Osteocyte (in vitro differentiated cells): ENCODE data around the gene ZNF77. TPM values are rescaled to one million over a fixed set of nuclear protein-coding genes. Genes with fewer than 3 reads are reported as not detected.
"Not testable (repeated sequence)": the region's sequence is repeated elsewhere in the genome, so short reads cannot be mapped to it uniquely, and the experiment has no call there.

Source experiments
- DNase-seq: peaks from one replicate; pipeline ENCODE4 v3.0.0; 2021; ENCODE audit warnings: mixed read lengths; ENCODE audit not compliant: unreplicated experiment; ENCODE audit errors: extremely low spot score
- H3K27ac Mint-ChIP-seq: one replicate; pipeline ENCODE4 v1.8.0; 2021; ENCODE audit warnings: mild to moderate bottlenecking, mixed read lengths; ENCODE audit not compliant: unreplicated experiment
- H3K27me3 Mint-ChIP-seq: one replicate; pipeline ENCODE4 v1.8.0; 2021; ENCODE audit warnings: mixed read lengths; ENCODE audit not compliant: unreplicated experiment
- H3K36me3 Mint-ChIP-seq: one replicate; pipeline ENCODE4 v1.8.0; 2021; ENCODE audit warnings: mixed read lengths; ENCODE audit not compliant: unreplicated experiment
- H3K4me1 Mint-ChIP-seq: one replicate; pipeline ENCODE4 v1.8.0; 2021; ENCODE audit warnings: mixed read lengths; ENCODE audit not compliant: unreplicated experiment
- H3K4me3 Mint-ChIP-seq: one replicate; pipeline ENCODE4 v1.8.0; 2021; ENCODE audit warnings: mild to moderate bottlenecking, moderate library complexity, mixed read lengths; ENCODE audit not compliant: unreplicated experiment
- H3K9me3 Mint-ChIP-seq: one replicate; pipeline ENCODE4 v1.8.0; 2021; ENCODE audit warnings: mixed read lengths; ENCODE audit not compliant: unreplicated experiment
- total RNA-seq: library from RNA; stranded (reverse); gene quantifications from 2 replicates; pipeline ENCODE4 v1.2.1, GENCODE V29; 2021
- TF ChIP-seq, protein P1 (sequence below): fragments of 200-600 bp; sonication (generic); IDR thresholded peaks from 2 replicates; pipeline ENCODE4 v1.5.0; 2021; ENCODE audit warnings: antibody characterized with exemption, mild to moderate bottlenecking, moderate library complexity

The ZNF77 gene
- total RNA-seq, 1 donor from 2014 or later = 4.0 TPM

DNA sequence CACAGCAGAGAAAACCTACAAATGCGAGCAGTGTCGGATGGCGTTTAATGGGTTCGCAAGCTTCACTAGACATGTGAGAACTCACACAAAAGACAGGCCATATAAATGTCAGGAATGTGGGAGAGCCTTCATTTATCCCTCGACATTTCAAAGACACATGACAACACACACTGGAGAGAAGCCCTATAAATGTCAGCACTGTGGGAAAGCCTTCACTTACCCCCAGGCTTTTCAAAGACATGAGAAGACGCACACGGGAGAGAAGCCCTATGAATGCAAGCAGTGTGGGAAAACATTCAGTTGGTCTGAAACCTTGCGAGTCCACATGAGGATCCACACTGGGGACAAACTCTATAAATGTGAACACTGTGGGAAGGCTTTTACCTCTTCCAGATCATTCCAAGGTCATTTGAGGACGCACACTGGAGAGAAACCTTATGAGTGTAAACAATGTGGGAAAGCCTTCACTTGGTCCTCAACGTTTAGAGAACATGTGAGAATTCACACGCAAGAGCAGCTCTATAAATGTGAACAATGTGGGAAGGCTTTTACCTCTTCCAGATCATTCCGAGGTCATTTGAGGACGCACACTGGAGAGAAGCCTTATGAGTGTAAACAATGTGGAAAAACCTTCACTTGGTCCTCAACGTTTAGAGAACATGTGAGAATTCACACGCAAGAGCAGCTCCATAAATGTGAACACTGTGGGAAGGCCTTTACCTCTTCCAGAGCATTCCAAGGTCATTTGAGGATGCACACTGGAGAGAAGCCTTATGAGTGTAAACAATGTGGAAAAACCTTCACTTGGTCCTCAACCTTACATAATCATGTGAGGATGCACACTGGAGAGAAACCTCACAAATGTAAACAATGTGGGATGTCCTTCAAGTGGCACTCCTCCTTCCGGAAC lies 27.2 kb downstream of the ZNF77 start:
- no peak overlapping the region for H3K27ac Mint-ChIP-seq
- DNase-seq = no peak
- peaks cover 46% of the 10 kb centered on the region for H3K36me3 Mint-ChIP-seq
- no peaks in the 10 kb centered on the region for H3K4me1 Mint-ChIP-seq
- TF ChIP-seq, protein P1, sequence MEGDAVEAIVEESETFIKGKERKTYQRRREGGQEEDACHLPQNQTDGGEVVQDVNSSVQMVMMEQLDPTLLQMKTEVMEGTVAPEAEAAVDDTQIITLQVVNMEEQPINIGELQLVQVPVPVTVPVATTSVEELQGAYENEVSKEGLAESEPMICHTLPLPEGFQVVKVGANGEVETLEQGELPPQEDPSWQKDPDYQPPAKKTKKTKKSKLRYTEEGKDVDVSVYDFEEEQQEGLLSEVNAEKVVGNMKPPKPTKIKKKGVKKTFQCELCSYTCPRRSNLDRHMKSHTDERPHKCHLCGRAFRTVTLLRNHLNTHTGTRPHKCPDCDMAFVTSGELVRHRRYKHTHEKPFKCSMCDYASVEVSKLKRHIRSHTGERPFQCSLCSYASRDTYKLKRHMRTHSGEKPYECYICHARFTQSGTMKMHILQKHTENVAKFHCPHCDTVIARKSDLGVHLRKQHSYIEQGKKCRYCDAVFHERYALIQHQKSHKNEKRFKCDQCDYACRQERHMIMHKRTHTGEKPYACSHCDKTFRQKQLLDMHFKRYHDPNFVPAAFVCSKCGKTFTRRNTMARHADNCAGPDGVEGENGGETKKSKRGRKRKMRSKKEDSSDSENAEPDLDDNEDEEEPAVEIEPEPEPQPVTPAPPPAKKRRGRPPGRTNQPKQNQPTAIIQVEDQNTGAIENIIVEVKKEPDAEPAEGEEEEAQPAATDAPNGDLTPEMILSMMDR = no peak
- no peak overlapping the region for H3K4me3 Mint-ChIP-seq
- H3K9me3 Mint-ChIP-seq = peaks cover 18% of the 10 kb centered on the region
- no peaks in the 10 kb centered on the region for H3K27me3 Mint-ChIP-seq

DNA sequence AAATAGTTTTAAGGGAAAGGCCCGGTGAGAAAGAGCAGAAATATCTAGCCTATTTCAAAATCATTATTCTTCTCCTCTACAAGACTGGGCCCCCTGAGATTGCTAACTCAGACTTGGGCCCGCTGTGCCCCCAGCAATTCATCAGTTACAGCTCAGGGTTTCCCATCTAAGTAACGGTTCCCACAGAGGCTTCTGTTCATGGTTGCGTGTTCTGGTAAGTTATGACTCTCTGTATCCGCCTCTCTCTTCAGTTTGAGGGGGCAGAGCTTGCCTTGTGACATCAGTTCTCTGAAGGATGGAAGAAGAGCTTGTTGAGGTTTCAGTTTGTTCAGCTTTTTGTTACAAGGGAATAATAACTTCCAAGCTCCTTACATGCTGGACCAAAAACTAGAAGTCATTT lies 32.5 kb downstream of the ZNF77 start:
- peaks cover 33% of the 10 kb centered on the region for H3K36me3 Mint-ChIP-seq
- H3K4me1 Mint-ChIP-seq = peaks cover 7% of the 10 kb centered on the region
- no peak overlapping the region for H3K4me3 Mint-ChIP-seq
- no peak overlapping the region for H3K27ac Mint-ChIP-seq
- TF ChIP-seq, protein P1 = no peak
- peaks cover 18% of the 10 kb centered on the region for H3K9me3 Mint-ChIP-seq
- H3K27me3 Mint-ChIP-seq = no peaks in the 10 kb centered on the region
- DNase-seq = no peak

DNA sequence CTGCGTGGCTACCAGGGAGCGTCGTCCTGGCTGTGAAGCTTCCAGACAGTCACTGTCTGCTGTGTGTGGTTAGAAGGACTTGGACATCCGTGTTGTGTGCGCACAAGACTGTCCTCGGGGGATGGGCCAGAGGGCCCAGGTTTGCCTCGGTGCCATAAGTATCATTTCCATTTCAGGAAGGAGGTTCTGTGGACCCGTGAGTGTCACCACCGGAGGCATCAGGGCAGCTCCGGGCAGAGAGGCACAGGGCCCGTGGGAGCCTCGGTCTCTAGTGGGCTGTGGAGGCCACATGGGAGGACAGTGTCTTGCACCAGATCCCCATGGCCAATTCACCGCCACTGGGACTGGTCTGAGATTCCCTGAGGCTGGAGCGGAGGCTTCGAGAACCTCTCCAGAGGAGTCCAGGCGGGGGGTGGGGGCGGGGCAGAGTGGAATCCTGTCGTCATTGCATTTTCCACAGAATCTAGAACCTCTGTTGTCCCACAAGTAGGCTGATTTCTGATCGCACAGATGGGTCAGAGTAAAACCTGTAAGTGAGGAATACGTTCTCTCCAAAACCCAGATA lies 38.1 kb downstream of the ZNF77 start:
- peaks cover 1% of the 10 kb centered on the region for H3K9me3 Mint-ChIP-seq
- TF ChIP-seq, protein P1 = no peak
- H3K4me1 Mint-ChIP-seq = peaks cover 16% of the 10 kb centered on the region
- no peak overlapping the region for H3K27ac Mint-ChIP-seq
- H3K4me3 Mint-ChIP-seq = no peak overlapping the region
- peaks cover 7% of the 10 kb centered on the region for H3K36me3 Mint-ChIP-seq
- H3K27me3 Mint-ChIP-seq = no peaks in the 10 kb centered on the region
- DNase-seq = no peak

DNA sequence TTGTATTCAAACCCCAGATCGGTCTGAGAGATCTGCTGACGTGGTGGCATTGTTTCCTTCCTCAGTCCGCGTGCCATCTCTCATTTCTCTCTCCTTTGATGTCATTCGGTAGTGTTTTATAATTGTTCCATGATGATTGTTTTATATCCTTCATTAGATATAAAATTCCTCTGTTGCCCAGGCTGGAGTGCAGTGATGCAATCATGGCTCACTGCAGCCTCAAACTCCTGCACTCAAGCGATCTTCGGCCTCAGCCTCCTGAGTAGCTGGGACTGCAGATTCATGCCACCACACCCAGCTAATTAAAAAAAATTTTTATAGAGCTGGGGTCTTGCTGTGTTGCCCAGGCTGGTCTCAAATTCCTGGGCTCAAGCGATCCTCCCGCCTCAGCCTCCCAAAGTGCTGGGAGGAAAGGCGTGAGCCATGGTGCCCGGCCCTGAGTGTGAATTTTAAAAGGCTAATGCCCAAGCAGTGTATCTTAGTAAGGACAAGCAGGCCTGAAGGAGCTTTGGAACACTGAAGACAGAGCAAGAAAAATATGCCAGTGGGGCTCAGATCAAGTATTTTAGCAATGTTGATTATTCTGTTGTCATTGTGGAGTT lies 38.8 kb downstream of the ZNF77 start:
- TF ChIP-seq, protein P1 = no peak
- Mint-ChIP-seq H3K4me1 (peaks cover 17% of the 10 kb centered on the region), H3K9me3 (no peaks in the 10 kb centered on the region), H3K36me3 (peaks cover 6% of the 10 kb centered on the region), H3K27ac (no peak overlapping the region), H3K27me3 (no peaks in the 10 kb centered on the region), H3K4me3 (no peak overlapping the region)
- no peak for DNase-seq

DNA sequence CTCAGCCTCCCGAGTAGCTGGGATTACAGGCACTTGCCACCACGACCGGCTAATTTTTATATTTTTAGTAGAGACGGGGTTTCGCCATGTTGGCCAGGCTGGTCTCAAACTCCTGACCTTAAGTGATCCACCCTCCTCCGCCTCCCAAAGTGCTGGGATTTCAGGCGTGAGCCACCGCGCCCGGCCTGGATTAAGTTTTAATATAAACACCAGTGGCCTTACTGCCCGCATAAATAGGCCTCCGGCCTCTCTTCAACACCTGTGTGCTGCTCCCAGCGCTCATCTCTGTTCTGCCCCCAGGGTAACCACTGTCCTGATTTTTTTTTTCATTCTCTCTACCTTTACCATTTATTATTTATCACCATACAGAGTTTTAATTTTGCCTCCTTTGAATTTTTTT lies 41.4 kb downstream of the ZNF77 start:
- H3K27ac Mint-ChIP-seq, H3K36me3 Mint-ChIP-seq, DNase-seq, H3K27me3 Mint-ChIP-seq, H3K9me3 Mint-ChIP-seq, H3K4me3 Mint-ChIP-seq: not testable (repeated sequence)
- peaks cover 14% of the 10 kb centered on the region for H3K4me1 Mint-ChIP-seq
